H1 (cell line): ENCODE results near the gene MEA1. TPM values are rescaled to one million over a fixed set of nuclear protein-coding genes. Genes with fewer than 3 reads are reported as not detected.

Experiments used
- CTCF ChIA-PET: fragments of 300-600 bp; sonication (Branson Sonifier 250); formaldehyde crosslinking; loops from one replicate; lab custom pipeline; 2021; ENCODE audit not compliant: partially characterized antibody; lab: Charles Lee
- POLR2A ChIA-PET: fragments of 300-600 bp; sonication (Branson Sonifier 250); formaldehyde crosslinking; loops from one replicate; lab custom pipeline; 2021; ENCODE audit warnings: inconsistent platforms; ENCODE audit not compliant: partially characterized antibody; lab: Charles Lee
- DNase-seq, 2 experiments: peaks; one replicate each; pipeline versions ENCODE4 v3.0.0 to v3.0.0-alpha.2; 2010 to 2022; ENCODE audit warnings: low spot score in 2 of 2, low read depth in 1 of 2, mixed read lengths in 1 of 2
- FAIRE-seq: peaks from 2 replicates; lab custom pipeline; 2011; peaks lifted over from hg19 to GRCh38; lab: Jason Lieb, UNC
- H2AFZ ChIP-seq: 2 replicates; pipeline ENCODE4 v1.8.1; 2012; ENCODE audit warnings: low read length, inconsistent platforms
- H2AK5ac ChIP-seq: 2 replicates; pipeline ENCODE4 v1.6.1; 2013; ENCODE audit warnings: low read depth, low read length
- H2BK120ac ChIP-seq: replicated peaks from 2 replicates; pipeline ENCODE3; 2013; ENCODE audit warnings: low read depth, low read length, inconsistent platforms
- H2BK12ac ChIP-seq: 2 replicates; pipeline ENCODE4 v1.6.1; 2013; ENCODE audit warnings: low read depth, low read length
- H2BK15ac ChIP-seq: 2 replicates; pipeline ENCODE4 v1.6.1; 2013; ENCODE audit warnings: low read length
- H2BK20ac ChIP-seq: 2 replicates; pipeline ENCODE4 v1.6.1; 2013; ENCODE audit warnings: low read length
- H2BK5ac ChIP-seq: 2 replicates; pipeline ENCODE4 v1.6.1; 2013; ENCODE audit warnings: low read depth, low read length
- H3K14ac ChIP-seq: 2 replicates; pipeline ENCODE4 v1.6.1; 2013; ENCODE audit warnings: inconsistent platforms; ENCODE audit not compliant: insufficient read length
- H3K18ac ChIP-seq: 2 replicates; pipeline ENCODE4 v1.6.1; 2013; ENCODE audit warnings: low read length; ENCODE audit errors: extremely low read depth
- H3K23ac ChIP-seq: 2 replicates; pipeline ENCODE4 v1.6.1; 2013; ENCODE audit warnings: inconsistent platforms; ENCODE audit not compliant: insufficient read length
- H3K23me2 ChIP-seq: 2 replicates; pipeline ENCODE4 v1.6.1; 2013; ENCODE audit warnings: low read depth, low read length
- H3K27ac ChIP-seq: 2 replicates; pipeline ENCODE4 v1.6.1; 2011; ENCODE audit warnings: low read depth, low read length, inconsistent platforms
- H3K27me3 ChIP-seq, 4 experiments: replicated peaks in 1 of 4; 1 replicate in 1 of 4; 2 replicates in 3 of 4; pipeline versions ENCODE4 v1.6.1 to v1.8.1; 2011 to 2013; ENCODE audit warnings: low read length in 3 of 4, mild to moderate bottlenecking in 3 of 4, inconsistent platforms in 2 of 4, mixed read lengths in 2 of 4, moderate library complexity in 1 of 4; ENCODE audit not compliant: control insufficient read depth in 3 of 4, insufficient read depth in 3 of 4; ENCODE audit errors: extremely low read depth in 1 of 4
- H3K36me3 ChIP-seq, 4 experiments: 2 replicates each; pipeline versions ENCODE4 v1.6.1 to v1.8.1; 2011 to 2013; ENCODE audit warnings: mild to moderate bottlenecking in 4 of 4, low read length in 3 of 4, moderate library complexity in 2 of 4, control low read depth in 1 of 4, inconsistent platforms in 1 of 4; ENCODE audit not compliant: insufficient read depth in 4 of 4, control insufficient read depth in 2 of 4
- H3K4ac ChIP-seq: replicated peaks from 2 replicates; pipeline ENCODE3; 2013; ENCODE audit warnings: low read length, low read depth, mixed read lengths, inconsistent platforms; ENCODE audit not compliant: insufficient read length
- H3K4me1 ChIP-seq, 4 experiments: replicated peaks in 1 of 4; 1 replicate in 1 of 4; 2 replicates in 3 of 4; pipeline versions ENCODE4 v1.6.1 to v1.8.1; 2011 to 2013; ENCODE audit warnings: low read length in 3 of 4, inconsistent platforms in 2 of 4, mixed read lengths in 1 of 4; ENCODE audit not compliant: insufficient read depth in 4 of 4, control insufficient read depth in 3 of 4
- H3K4me2 ChIP-seq, 2 experiments: 2 replicates each; pipeline versions ENCODE4 v1.6.1 to v1.8.1; 2011 to 2013; ENCODE audit warnings: low read depth in 2 of 2, low read length in 2 of 2, control low read depth in 1 of 2, inconsistent platforms in 1 of 2, mild to moderate bottlenecking in 1 of 2; ENCODE audit not compliant: insufficient read depth in 1 of 2
- H3K4me3 ChIP-seq, 4 experiments: fragments of 200-600, 300-600 bp in 1 of 4; sonication (generic), shearing (Covaris generic), sonication (Bioruptor Twin) in 1 of 4; 2 replicates each; pipeline versions ENCODE4 v1.5.1 to v1.8.1; 2011 to 2016; ENCODE audit warnings: low read length in 4 of 4, low read depth in 3 of 4, control low read depth in 2 of 4, inconsistent platforms in 2 of 4, mild to moderate bottlenecking in 2 of 4, mixed read lengths in 1 of 4, moderate library complexity in 1 of 4; ENCODE audit not compliant: insufficient read depth in 2 of 4; ENCODE audit errors: extremely low read depth in 1 of 4
- H3K56ac ChIP-seq: replicated peaks from 2 replicates; pipeline ENCODE3; 2013; ENCODE audit warnings: low read depth, mild to moderate bottlenecking, mixed read lengths, low read length, inconsistent platforms; ENCODE audit not compliant: insufficient read length
- H3K79me1 ChIP-seq: 2 replicates; pipeline ENCODE4 v1.6.1; 2013; ENCODE audit warnings: low read depth, low read length, control low read depth
- H3K79me2 ChIP-seq, 2 experiments: 2 replicates each; pipeline versions ENCODE4 v1.6.1 to v1.8.1; 2012 to 2013; ENCODE audit warnings: low read length in 2 of 2, mild to moderate bottlenecking in 2 of 2, inconsistent platforms in 1 of 2; ENCODE audit not compliant: insufficient read depth in 2 of 2, control insufficient read depth in 1 of 2
- H3K9ac ChIP-seq, 4 experiments: replicated peaks in 1 of 4; 1 replicate in 1 of 4; 2 replicates in 3 of 4; pipeline versions ENCODE4 v1.6.1 to v1.8.1; 2011 to 2013; ENCODE audit warnings: low read depth in 3 of 4, low read length in 3 of 4, control low read depth in 2 of 4, mild to moderate bottlenecking in 2 of 4, moderate library complexity in 2 of 4, inconsistent platforms in 1 of 4; ENCODE audit errors: extremely low read depth in 1 of 4
- H3K9me3 ChIP-seq, 2 experiments: 2 replicates each; pipeline versions ENCODE4 v1.6.1 to v1.8.1; 2012 to 2013; ENCODE audit warnings: mild to moderate bottlenecking in 2 of 2, moderate library complexity in 2 of 2, control low read depth in 1 of 2, inconsistent platforms in 1 of 2, low read depth in 1 of 2, low read length in 1 of 2, mixed read lengths in 1 of 2; ENCODE audit not compliant: insufficient read depth in 2 of 2
- H4K20me1 ChIP-seq, 2 experiments: replicated peaks in 1 of 2; 2 replicates each; pipeline versions ENCODE3 to v1.8.1; 2011 to 2013; ENCODE audit warnings: inconsistent platforms in 2 of 2, low read length in 2 of 2, mild to moderate bottlenecking in 1 of 2; ENCODE audit not compliant: insufficient read depth in 2 of 2, control insufficient read depth in 1 of 2
- H4K5ac ChIP-seq: 2 replicates; pipeline ENCODE4 v1.6.1; 2013; ENCODE audit warnings: low read length, low read depth, mixed read lengths, inconsistent platforms; ENCODE audit not compliant: insufficient read length
- H4K8ac ChIP-seq: 2 replicates; pipeline ENCODE4 v1.8.0; 2013; ENCODE audit warnings: mild to moderate bottlenecking, moderate library complexity, low read length, inconsistent platforms; ENCODE audit not compliant: insufficient read depth; ENCODE audit errors: extremely low read depth
- H4K91ac ChIP-seq: replicated peaks from 2 replicates; pipeline ENCODE3; 2013; ENCODE audit warnings: low read length, mixed read lengths, inconsistent platforms; ENCODE audit not compliant: insufficient read length
- CBX5 ChIP-seq: fragments of 300-800, 300-1000 bp; sonication (generic); IDR thresholded peaks from 2 replicates; pipeline ENCODE4 v1.7.1; 2016; ENCODE audit warnings: antibody characterized with exemption, low read length, low read depth
- CBX8 ChIP-seq: fragments of 300-800, 300-1000 bp; sonication (generic); IDR thresholded peaks from 2 replicates; pipeline ENCODE4 v1.7.1; 2016; ENCODE audit warnings: low read depth, low read length, borderline replicate concordance
- CEBPB ChIP-seq: IDR thresholded peaks from 2 replicates; pipeline ENCODE4 v1.6.1; 2012; ENCODE audit warnings: low read depth, low read length
- CREB1 ChIP-seq: IDR thresholded peaks from 2 replicates; pipeline ENCODE4 v1.6.1; 2012; ENCODE audit warnings: inconsistent platforms
- EP300 ChIP-seq, 2 experiments: IDR thresholded peaks; 1 replicate in 1 of 2; 2 replicates in 1 of 2; pipeline ENCODE4 v1.6.1; 2011 to 2012; ENCODE audit warnings: low read depth in 2 of 2, low read length in 2 of 2, mild to moderate bottlenecking in 2 of 2, borderline replicate concordance in 1 of 2, inconsistent platforms in 1 of 2, moderate library complexity in 1 of 2
- FOSL1 ChIP-seq: IDR thresholded peaks from 2 replicates; pipeline ENCODE4 v1.6.1; 2011; ENCODE audit warnings: mild to moderate bottlenecking, low read depth, low read length, moderate library complexity; ENCODE audit not compliant: insufficient read depth
- NANOG ChIP-seq: IDR thresholded peaks from 2 replicates; pipeline ENCODE4 v1.6.1; 2011; ENCODE audit warnings: low read length, low read depth, mild to moderate bottlenecking, inconsistent platforms; ENCODE audit not compliant: insufficient read depth, poor library complexity, severe bottlenecking
- NRF1 ChIP-seq: IDR thresholded peaks from 2 replicates; pipeline ENCODE4 v1.6.1; 2011; ENCODE audit warnings: mild to moderate bottlenecking, low read depth, low read length, improper control_type of control experiment
- POLR2A ChIP-seq, 2 experiments: IDR thresholded peaks; 1 replicate in 1 of 2; 2 replicates in 1 of 2; pipeline ENCODE4 v1.6.1; 2011; ENCODE audit warnings: low read depth in 2 of 2, low read length in 2 of 2, mild to moderate bottlenecking in 2 of 2; ENCODE audit errors: control extremely low read depth in 1 of 2
- SP4 ChIP-seq: IDR thresholded peaks from 2 replicates; pipeline ENCODE4 v1.6.1; 2012; ENCODE audit warnings: low read length, inconsistent platforms
- TBP ChIP-seq: IDR thresholded peaks from 2 replicates; pipeline ENCODE4 v1.6.1; 2011; ENCODE audit warnings: low read depth, low read length, improper control_type of control experiment
- WGBS, 2 experiments: shearing (Covaris generic) in 1 of 2; methylation state at CpG; one replicate each; pipeline versions ENCODE4 v1.1.6 to v1.1.7; 2013 to 2015; ENCODE audit warnings: low lambda C conversion rate in 2 of 2, mixed read lengths in 2 of 2, inconsistent platforms in 1 of 2, low coverage in 1 of 2, missing lambda C conversion rate in 1 of 2; ENCODE audit not compliant: insufficient replicate concordance in 2 of 2, insufficient coverage in 1 of 2, insufficient read length in 1 of 2; ENCODE audit errors: extremely low coverage in 1 of 2, missing lambda C conversion rate in 1 of 2; 5-methylcytosine and 5-hydroxymethylcytosine counted together
- polyA plus RNA-seq, 7 experiments: library from polyadenylated mRNA; depleted of rRNA in 3 of 7; stranded (reverse) in 5 of 7; unstranded in 2 of 7; fragments of >200 nt in 5 of 7; fragments of 200-250 nt in 2 of 7; gene quantifications; 1 replicate in 5 of 7; 2 replicates in 1 of 7; 4 replicates in 1 of 7; pipeline versions ENCODE4 v1.2.1 to v1.2.3, GENCODE V29; 2011 to 2013; ENCODE audit warnings: missing spikeins in 2 of 7, mixed read lengths in 2 of 7
- total RNA-seq: library from RNA; stranded (reverse); fragmentation: NEBNext Ultra II Directional; extraction: Animal tissue kit (Norgen Biotek cat#: 25700); gene quantifications from 2 replicates; pipeline ENCODE4 v1.2.1, GENCODE V29; 2021
- TF ChIP-seq, protein P1 (sequence below): IDR thresholded peaks from 2 replicates; pipeline ENCODE4 v1.6.1; 2012; ENCODE audit warnings: low read length, inconsistent platforms

Gene MEA1
- total and polyA plus RNA-seq, 2 of the 8 experiments (the other 6 are each of a cell fraction or from before 2014, with no cell fraction given) = 94.2 to 96.4 TPM

DNA sequence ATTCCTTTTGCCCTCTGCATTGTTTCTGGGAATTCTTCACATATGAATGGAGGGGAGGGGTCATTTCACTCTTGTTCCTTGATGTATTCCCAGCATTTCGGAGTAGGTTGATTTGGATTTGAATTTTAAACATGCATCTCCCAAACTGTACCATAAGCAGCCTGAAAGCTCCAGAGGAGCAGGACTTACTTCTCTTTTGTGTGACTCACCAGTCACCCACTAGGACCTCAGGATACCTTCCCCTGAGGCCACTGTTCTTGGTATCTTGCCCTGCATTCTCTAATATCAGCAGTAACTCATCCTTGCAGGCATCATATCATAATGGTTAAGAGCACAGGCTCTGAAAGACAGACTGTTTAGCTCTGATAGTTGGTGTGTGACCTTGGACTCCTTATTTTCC lies 44.8 kb upstream of the MEA1 start:
- Histone ChIP-seq H2AK5ac (no peak overlapping the region; the same call in 1 of the 2 replicates), H3K23ac (no peak overlapping the region), H4K20me1 (no peaks in the 10 kb centered on the region), H3K14ac (no peak overlapping the region), H3K4me1 (peaks cover 4 to 12% (median 5%) of the 10 kb centered on the region in 4 experiments; a peak in 5 of 7 replicates), H3K9ac (peak overlapping the region; percentile 82 to 92 (median 91); a peak in 6 of 7 replicates), H3K23me2 (peaks cover 10% of the 10 kb centered on the region; the same call in 1 of the 2 replicates), H3K27me3 (no peaks in the 10 kb centered on the region), H3K9me3 (no peaks in the 10 kb centered on the region), H4K8ac (no peak overlapping the region), H3K56ac (no peak overlapping the region), H2BK20ac (no peak overlapping the region), H4K5ac (no peak overlapping the region), H2AFZ (no peak overlapping the region), H3K27ac (peak overlapping the region; percentile 83; the same call in 1 of the 2 replicates), H2BK5ac (no peak overlapping the region), H3K4me2 (peak overlapping the region; percentile 74 to 92), H3K36me3 (peaks cover 3 to 16% (median 11%) of the 10 kb centered on the region in 4 experiments; a peak in 6 of 8 replicates), H3K79me2 (peaks cover 6 to 16% of the 10 kb centered on the region in 2 experiments; a peak in 3 of 4 replicates), H3K18ac (no peak overlapping the region), H4K91ac (no peak overlapping the region), H3K79me1 (peaks cover 14% of the 10 kb centered on the region), H2BK12ac (no peak overlapping the region), H3K4ac (no peak overlapping the region), H2BK120ac (no peak overlapping the region), H3K4me3 (peak overlapping the region; percentile 90 to 99 (median 98)), H2BK15ac (no peak overlapping the region)
- WGBS, 2 experiments = 88% methylated on average over 1 of the region's 1 CpG; no CpG with 5 or more reads in 1 of the 2 experiments
- ChIA-PET POLR2A (interaction anchor here (1.0 to 3.5 kb wide), 17 partner anchors 9 to 171 kb away, joined by 3 to 19 read pairs (median 5); partner anchors contain the start of genes DNPH1, KLHDC3, MEA1 and PEX6), CTCF (interaction anchor here (0.7 to 3.1 kb wide), 6 partner anchors 8 to 87 kb away, joined by 3 to 20 read pairs (median 4); no protein-coding TSS in a partner anchor)
- DNase-seq (no peak), FAIRE-seq (no peak)
- TF ChIP-seq CBX8 = no peak
- TF ChIP-seq NRF1 = no peak
- no peak for TF ChIP-seq FOSL1
- no peak for TF ChIP-seq TBP
- TF ChIP-seq POLR2A (IDR thresholded peaks at IDR 0.05; ENCODE audit: control extremely low read depth in 1 of 2, low read depth in 2 of 2, low read length in 2 of 2) = no peak
- no peak for TF ChIP-seq CEBPB
- TF ChIP-seq CBX5 = no peak
- no peak for TF ChIP-seq SP4
- no peak for TF ChIP-seq EP300 (IDR thresholded peaks at IDR 0.05; ENCODE audit: borderline replicate concordance in 1 of 2, low read depth in 2 of 2, low read length in 2 of 2)
- no peak for TF ChIP-seq CREB1
- TF ChIP-seq NANOG = no peak
- TF ChIP-seq, protein P1, sequence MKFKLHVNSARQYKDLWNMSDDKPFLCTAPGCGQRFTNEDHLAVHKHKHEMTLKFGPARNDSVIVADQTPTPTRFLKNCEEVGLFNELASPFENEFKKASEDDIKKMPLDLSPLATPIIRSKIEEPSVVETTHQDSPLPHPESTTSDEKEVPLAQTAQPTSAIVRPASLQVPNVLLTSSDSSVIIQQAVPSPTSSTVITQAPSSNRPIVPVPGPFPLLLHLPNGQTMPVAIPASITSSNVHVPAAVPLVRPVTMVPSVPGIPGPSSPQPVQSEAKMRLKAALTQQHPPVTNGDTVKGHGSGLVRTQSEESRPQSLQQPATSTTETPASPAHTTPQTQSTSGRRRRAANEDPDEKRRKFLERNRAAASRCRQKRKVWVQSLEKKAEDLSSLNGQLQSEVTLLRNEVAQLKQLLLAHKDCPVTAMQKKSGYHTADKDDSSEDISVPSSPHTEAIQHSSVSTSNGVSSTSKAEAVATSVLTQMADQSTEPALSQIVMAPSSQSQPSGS = no peak
